A673 (cell line): ENCODE data around the gene NDUFV2. TPM values are rescaled to one million over a fixed set of nuclear protein-coding genes. Genes with fewer than 3 reads are reported as not detected.

ENCODE experiments used
- BruUV-seq: library from RNA; stranded (reverse); fragments of 400-500 nt; replicated peaks from 2 replicates; lab custom pipeline; 2021; lab: Mats Ljungman, UMichigan
- CTCF ChIA-PET: fragments of 300-600 bp; sonication (Branson Sonifier 250); formaldehyde crosslinking; loops from one replicate; lab custom pipeline; 2022; ENCODE audit warnings: antibody characterized with exemption; lab: Charles Lee
- POLR2A ChIA-PET: fragments of 300-600 bp; sonication (Branson Sonifier 250); formaldehyde crosslinking; loops from one replicate; lab custom pipeline; 2022; ENCODE audit warnings: antibody characterized with exemption; ENCODE audit not compliant: low non-redundant PET; lab: Charles Lee
- DNase-seq: peaks from one replicate; pipeline ENCODE4 v3.0.0-alpha.2; 2015; ENCODE audit warnings: low spot score
- H3K27ac ChIP-seq: fragments of 200-600 bp; sonication (generic); 2 replicates; pipeline ENCODE4 v1.5.1; 2016; ENCODE audit warnings: mixed run types, low read depth, mild to moderate bottlenecking, mixed read lengths, antibody characterized with exemption, low read length; ENCODE audit not compliant: poor library complexity, severe bottlenecking
- H3K27me3 ChIP-seq: fragments of 200-600 bp; sonication (generic); replicated peaks from 2 replicates; pipeline ENCODE4 v1.6.1; 2017; ENCODE audit warnings: mixed run types, low read depth, mild to moderate bottlenecking, mixed read lengths, antibody characterized with exemption, low read length; ENCODE audit not compliant: insufficient read depth, poor library complexity
- H3K36me3 ChIP-seq: fragments of 200-600 bp; sonication (generic); 2 replicates; pipeline ENCODE4 v1.6.1; 2016; ENCODE audit warnings: mixed run types, mild to moderate bottlenecking, mixed read lengths, antibody characterized with exemption, low read length; ENCODE audit not compliant: insufficient read depth, poor library complexity, severe bottlenecking
- H3K4me1 ChIP-seq: fragments of 200-600 bp; sonication (generic); 2 replicates; pipeline ENCODE4 v1.6.1; 2017; ENCODE audit warnings: mixed run types, mild to moderate bottlenecking, mixed read lengths, antibody characterized with exemption, low read length; ENCODE audit not compliant: insufficient read depth, poor library complexity, severe bottlenecking
- H3K4me3 ChIP-seq: fragments of 200-600 bp; sonication (generic); 2 replicates; pipeline ENCODE4 v1.5.1; 2016; ENCODE audit warnings: low read depth, mixed run types, mild to moderate bottlenecking, mixed read lengths, low read length; ENCODE audit not compliant: poor library complexity, severe bottlenecking
- H3K9me3 ChIP-seq: fragments of 200-600 bp; sonication (generic); 2 replicates; pipeline ENCODE4 v1.6.1; 2016; ENCODE audit warnings: mixed run types, low read depth, mild to moderate bottlenecking, mixed read lengths, antibody characterized with exemption, low read length; ENCODE audit not compliant: poor library complexity, severe bottlenecking
- EZH2 ChIP-seq: fragments of 200-600 bp; sonication (generic); IDR thresholded peaks from 2 replicates; pipeline ENCODE4 v1.6.1; 2017; ENCODE audit warnings: borderline replicate concordance, low read depth, mild to moderate bottlenecking, mixed read lengths, antibody characterized with exemption, low read length; ENCODE audit not compliant: poor library complexity, severe bottlenecking
- intact Hi-C: fragments of 100-400 bp; cut with micrococcal nuclease; formaldehyde crosslinking; loops from one replicate; pipeline ENCODE4 v1.10.0; 2022; ENCODE audit not compliant: unreplicated experiment
- total RNA-seq: library from RNA; stranded (reverse); gene quantifications from 2 replicates; pipeline ENCODE4 v1.2.3, GENCODE V29; 2021
- TF ChIP-seq, protein P1 (sequence below): fragments of 300-800, 200-600 bp; sonication (generic); conservative IDR thresholded peaks from 2 replicates; pipeline ENCODE4 v1.5.1; 2017; ENCODE audit warnings: low read depth, mild to moderate bottlenecking, antibody characterized with exemption, low read length, moderate library complexity, mixed read lengths

NDUFV2 gene
- total RNA-seq, 1 experiment from 2014 or later, result 161 TPM

GRCh38 chr18:9082711-9083510 is 19.6 kb upstream of the NDUFV2 start:
- H3K4me3 ChIP-seq, result no peak overlapping the region
- H3K36me3 ChIP-seq, result no peaks in the 10 kb centered on the region
- no peaks in the 10 kb centered on the region for H3K4me1 ChIP-seq
- intact Hi-C loops, result no loop called here
- CTCF ChIA-PET, result interaction anchor here (0.6 kb wide), 1 partner anchor 658 kb away, joined by 7 read pairs; no protein-coding TSS in a partner anchor
- POLR2A ChIA-PET, result no interaction called here
- peak; percentile 23 for DNase-seq
- TF ChIP-seq, protein P1, sequence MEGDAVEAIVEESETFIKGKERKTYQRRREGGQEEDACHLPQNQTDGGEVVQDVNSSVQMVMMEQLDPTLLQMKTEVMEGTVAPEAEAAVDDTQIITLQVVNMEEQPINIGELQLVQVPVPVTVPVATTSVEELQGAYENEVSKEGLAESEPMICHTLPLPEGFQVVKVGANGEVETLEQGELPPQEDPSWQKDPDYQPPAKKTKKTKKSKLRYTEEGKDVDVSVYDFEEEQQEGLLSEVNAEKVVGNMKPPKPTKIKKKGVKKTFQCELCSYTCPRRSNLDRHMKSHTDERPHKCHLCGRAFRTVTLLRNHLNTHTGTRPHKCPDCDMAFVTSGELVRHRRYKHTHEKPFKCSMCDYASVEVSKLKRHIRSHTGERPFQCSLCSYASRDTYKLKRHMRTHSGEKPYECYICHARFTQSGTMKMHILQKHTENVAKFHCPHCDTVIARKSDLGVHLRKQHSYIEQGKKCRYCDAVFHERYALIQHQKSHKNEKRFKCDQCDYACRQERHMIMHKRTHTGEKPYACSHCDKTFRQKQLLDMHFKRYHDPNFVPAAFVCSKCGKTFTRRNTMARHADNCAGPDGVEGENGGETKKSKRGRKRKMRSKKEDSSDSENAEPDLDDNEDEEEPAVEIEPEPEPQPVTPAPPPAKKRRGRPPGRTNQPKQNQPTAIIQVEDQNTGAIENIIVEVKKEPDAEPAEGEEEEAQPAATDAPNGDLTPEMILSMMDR, result no peak
- TF ChIP-seq EZH2, result no peak
- no peak overlapping the region for H3K27ac ChIP-seq
- no TSS peak for BruUV-seq
- no peaks in the 10 kb centered on the region for H3K27me3 ChIP-seq
- no peaks in the 10 kb centered on the region for H3K9me3 ChIP-seq

DNA sequence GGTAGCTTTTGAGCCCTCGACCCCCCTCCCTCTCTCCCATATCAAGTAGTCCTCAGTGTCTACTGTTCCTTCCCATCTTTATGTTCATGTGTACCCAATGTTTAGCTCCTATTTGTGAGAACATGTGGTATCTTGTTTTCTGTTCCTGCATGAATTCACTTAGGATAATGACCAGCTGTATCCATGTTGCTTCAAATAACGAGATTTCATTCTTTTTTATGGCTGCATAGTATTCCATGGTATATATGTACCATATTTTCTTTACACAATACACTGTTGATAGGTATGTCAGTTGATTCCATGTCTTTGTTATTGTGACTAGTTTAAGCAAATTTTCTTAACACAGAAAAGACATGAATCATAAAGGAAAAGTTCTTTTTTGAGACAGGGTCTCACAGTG is 16.5 kb upstream of the NDUFV2 start:
- H3K27me3 ChIP-seq, result no peaks in the 10 kb centered on the region
- ChIA-PET POLR2A (interaction anchor here (0.6 kb wide), 1 partner anchor 34 kb away, joined by 3 read pairs; no protein-coding TSS in a partner anchor), CTCF (no interaction called here)
- TF ChIP-seq, protein P1, result no peak
- no peak for TF ChIP-seq EZH2
- BruUV-seq, result no TSS peak
- no peaks in the 10 kb centered on the region for H3K36me3 ChIP-seq
- no peaks in the 10 kb centered on the region for H3K4me1 ChIP-seq
- H3K9me3 ChIP-seq, result no peaks in the 10 kb centered on the region
- no peak overlapping the region for H3K4me3 ChIP-seq
- no peak overlapping the region for H3K27ac ChIP-seq
- no peak for DNase-seq
- intact Hi-C loops, result no loop called here

DNA sequence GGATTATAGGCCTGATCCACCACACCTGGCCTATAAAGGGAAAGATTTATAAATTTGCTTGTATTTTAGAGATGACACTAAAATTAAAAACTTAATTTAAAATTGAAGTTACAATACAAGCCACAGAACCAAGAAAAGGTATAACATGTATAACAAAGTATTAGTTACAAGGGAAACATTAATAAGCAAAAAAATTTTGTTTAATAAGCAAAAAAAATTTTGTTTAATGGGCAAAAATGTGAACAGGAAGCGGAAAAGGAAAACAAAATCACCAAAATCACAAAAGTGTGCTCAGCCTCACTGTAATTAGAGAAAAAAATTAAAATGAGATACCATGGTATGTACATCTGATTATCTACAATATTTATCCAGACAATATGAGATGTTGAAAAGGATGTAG is 15.9 kb upstream of the NDUFV2 start:
- no peak for DNase-seq
- no peak overlapping the region for H3K4me3 ChIP-seq
- H3K9me3 ChIP-seq, result no peaks in the 10 kb centered on the region
- ChIA-PET CTCF (no interaction called here), POLR2A (no interaction called here)
- TF ChIP-seq EZH2, result no peak
- TF ChIP-seq, protein P1, result no peak
- no peaks in the 10 kb centered on the region for H3K36me3 ChIP-seq
- no peak overlapping the region for H3K27ac ChIP-seq
- BruUV-seq, result no TSS peak
- intact Hi-C loops, result no loop called here
- no peaks in the 10 kb centered on the region for H3K27me3 ChIP-seq
- H3K4me1 ChIP-seq, result no peaks in the 10 kb centered on the region
